Sigmoid colon (tissue), 7 donors: ENCODE results near the gene STARD13. TPM values are rescaled to one million over a fixed set of nuclear protein-coding genes. Genes with fewer than 3 reads are reported as not detected.

Source experiments
- DNase-seq: peaks from one replicate; pipeline ENCODE4 v3.0.0-alpha.2; 2019
- H3K27ac ChIP-seq, 4 donors: fragments of 200-600 bp; sonication (generic); one replicate each; pipeline ENCODE4 v1.5.1; 2016 to 2019; ENCODE audit warnings: mild to moderate bottlenecking in 1 of 4
- H3K27me3 ChIP-seq, 3 donors: fragments of 200-600 bp; sonication (generic); one replicate each; pipeline ENCODE4 v1.5.1; 2019; ENCODE audit warnings: mild to moderate bottlenecking in 1 of 3
- H3K36me3 ChIP-seq, 4 donors: fragments of 200-600 bp; sonication (generic); one replicate each; pipeline ENCODE4 v1.5.1; 2016 to 2019
- H3K4me1 ChIP-seq, 4 donors: fragments of 200-600 bp; sonication (generic); one replicate each; pipeline ENCODE4 v1.5.1; 2017 to 2019
- H3K4me3 ChIP-seq, 4 donors: fragments of 200-600 bp; sonication (generic); one replicate each; pipeline ENCODE4 v1.5.1; 2017 to 2019; ENCODE audit warnings: mild to moderate bottlenecking in 2 of 4, moderate library complexity in 1 of 4
- H3K9me3 ChIP-seq, 4 donors: fragments of 200-600 bp in 3 of 4; sonication (generic) in 3 of 4; one replicate each; pipeline versions ENCODE4 v1.5.1 to v1.6.1; 2013 to 2019
- CTCF ChIP-seq, 4 experiments: fragments of 450-650 bp in 3 of 4; fragments of 200-600 bp in 1 of 4; IDR thresholded peaks; one replicate each; pipeline ENCODE4 v1.5.1; 2016 to 2019; ENCODE audit warnings: antibody characterized with exemption in 4 of 4, mild to moderate bottlenecking in 3 of 4, moderate library complexity in 2 of 4
- EP300 ChIP-seq, 4 donors: sonication (generic); formaldehyde crosslinking; IDR thresholded peaks; one replicate each; pipeline ENCODE4 v1.6.1; 2017; ENCODE audit warnings: antibody characterized with exemption in 4 of 4
- POLR2A ChIP-seq, 2 donors: fragments of 450-650 bp; IDR thresholded peaks; one replicate each; pipeline ENCODE4 v1.6.1; 2016; ENCODE audit warnings: antibody characterized with exemption in 2 of 2, mild to moderate bottlenecking in 2 of 2, moderate library complexity in 2 of 2
- POLR2AphosphoS5 ChIP-seq, 4 donors: sonication (generic); formaldehyde crosslinking; IDR thresholded peaks; one replicate each; pipeline ENCODE4 v1.6.1; 2017; ENCODE audit warnings: antibody characterized with exemption in 4 of 4
- WGBS, 2 donors: extraction: QIAGEN DNeasy Blood & Tissue Kit; methylation state at CpG; one replicate each; pipeline ENCODE4 v1.1.7; 2013; 5-methylcytosine and 5-hydroxymethylcytosine counted together
- intact Hi-C: fragments of 100-400 bp; cut with DNase I; formaldehyde crosslinking; loops from one replicate; pipeline ENCODE4 v1.15.1; 2023
- polyA plus RNA-seq, 3 donors: library from polyadenylated mRNA; stranded (reverse); fragments of 200-250 nt; gene quantifications; one replicate each; pipeline ENCODE4 v1.2.3, GENCODE V29; 2013
- total RNA-seq, 4 donors: library from RNA; depleted of rRNA; stranded (reverse); fragments of >200 nt; gene quantifications; one replicate each; pipeline ENCODE4 v1.1.0, GENCODE V29; 2016
- donor health status: healthy with polysubstance abuse.
- donor health status: Bipolar disorder and iron deficiency.
- donor health status: healthy.

STARD13 gene
- total and polyA plus RNA-seq, 7 donors = 3.7 to 102 (median 66.7) TPM

- no peaks in the 10 kb centered on the region for H3K36me3 ChIP-seq
- no peaks in the 10 kb centered on the region for H3K9me3 ChIP-seq
- 77 to 80% methylated on average over 1 of the region's 1 CpG for WGBS, 2 donors
- DNase-seq = no peak
- H3K27ac ChIP-seq = peak overlapping the region in 2 of 4 donors; percentile 22 to 79
- TF ChIP-seq POLR2AphosphoS5 (IDR thresholded peaks at IDR 0.05) = no peak
- no peak for TF ChIP-seq POLR2A (IDR thresholded peaks at IDR 0.05)
- no peak for TF ChIP-seq EP300 (IDR thresholded peaks at IDR 0.05)
- no peak for TF ChIP-seq CTCF (IDR thresholded peaks at IDR 0.05)
- H3K27me3 ChIP-seq = no peaks in the 10 kb centered on the region
- no peak overlapping the region for H3K4me3 ChIP-seq
- H3K4me1 ChIP-seq = peaks cover 0 to 72% (median 66%) of the 10 kb centered on the region in 4 donors
- intact Hi-C loops = loop anchor here (5.0 kb wide), 1 partner anchor 59 kb away; no protein-coding TSS in a partner anchor
These were observed 67.1 kb downstream of the STARD13 start for GRCh38 chr13:33218426-33218825.

GRCh38 chr13:33218020-33218419 lies 67.5 kb downstream of the STARD13 start:
- DNase-seq = no peak
- Histone ChIP-seq H3K27ac (peak overlapping the region in 2 of 4 donors; percentile 22 to 79), H3K4me1 (peaks cover 0 to 72% (median 66%) of the 10 kb centered on the region in 4 donors)

GRCh38 chr13:33217256-33217655 lies 68.3 kb downstream of the STARD13 start:
- Histone ChIP-seq H3K9me3 (no peaks in the 10 kb centered on the region), H3K27ac (peak overlapping the region in 3 of 4 donors; percentile 13 to 79 (median 18)), H3K4me1 (peaks cover 0 to 71% (median 66%) of the 10 kb centered on the region in 4 donors), H3K36me3 (no peaks in the 10 kb centered on the region), H3K27me3 (no peaks in the 10 kb centered on the region), H3K4me3 (no peak overlapping the region)
- no peak for DNase-seq
- intact Hi-C loops = loop anchor here (5.0 kb wide), 1 partner anchor 60 kb away; no protein-coding TSS in a partner anchor
- WGBS, 2 donors = 60 to 72% methylated on average over 3 of the region's 3 CpGs
- TF ChIP-seq POLR2A (IDR thresholded peaks at IDR 0.05) (no peak), POLR2AphosphoS5 (IDR thresholded peaks at IDR 0.05) (no peak), EP300 (IDR thresholded peaks at IDR 0.05) (no peak), CTCF (IDR thresholded peaks at IDR 0.05) (no peak)

More at GRCh38 chr13:33218020-33218419, 67.5 kb downstream of the STARD13 start:
- intact Hi-C loops = loop anchor here (5.0 kb wide), 1 partner anchor 59 kb away; no protein-coding TSS in a partner anchor
- H3K4me3 ChIP-seq = no peak overlapping the region
- TF ChIP-seq POLR2AphosphoS5 (IDR thresholded peaks at IDR 0.05) (no peak), EP300 (IDR thresholded peaks at IDR 0.05) (no peak), POLR2A (IDR thresholded peaks at IDR 0.05) (no peak), CTCF (IDR thresholded peaks at IDR 0.05) (no peak)
- H3K36me3 ChIP-seq = no peaks in the 10 kb centered on the region
- no peaks in the 10 kb centered on the region for H3K27me3 ChIP-seq
- H3K9me3 ChIP-seq = no peaks in the 10 kb centered on the region
- WGBS, 2 donors = 23 to 67% methylated on average over 4 of the region's 4 CpGs

- Histone ChIP-seq H3K27ac (peak overlapping the region; percentile 60 to 79 (median 69)), H3K4me1 (peaks cover 0 to 81% (median 70%) of the 10 kb centered on the region in 4 donors), H3K27me3 (no peaks in the 10 kb centered on the region), H3K36me3 (no peaks in the 10 kb centered on the region), H3K4me3 (peak overlapping the region in 1 of 4 donors; percentile 5), H3K9me3 (no peaks in the 10 kb centered on the region)
- TF ChIP-seq POLR2A (IDR thresholded peaks at IDR 0.05) (no peak), CTCF (IDR thresholded peaks at IDR 0.05) (no peak), POLR2AphosphoS5 (IDR thresholded peaks at IDR 0.05) (no peak), EP300 (IDR thresholded peaks at IDR 0.05) (no peak)
- intact Hi-C loops = no loop called here
- DNase-seq = no peak
- 28 to 59% methylated on average over 6 of the region's 6 CpGs for WGBS, 2 donors
These were observed 71.8 kb downstream of the STARD13 start for GRCh38 chr13:33213797-33214196.
